ENCODE measurements around the gene SFTA2.
"Not testable (repeated sequence)": the region's sequence is repeated elsewhere in the genome, so short reads cannot be mapped to it uniquely, and the experiment has no call there.

Gene SFTA2

GRCh38 chr6:30931969-30932645, at the start of gene SFTA2:
SFTA2 (minus strand) TSS chr6:30932170; CDS start chr6:30932096, 74 bp downstream.
- no peak for DNase-seq (ENCODE audit: low spot score)
- TF ChIP-seq CTCF (IDR thresholded peaks at IDR 0.05; ENCODE audit: borderline replicate concordance, control extremely low read depth, extremely low read depth, insufficient read depth, missing control alignments) = no peak
- in situ Hi-C loops (cut with MboI; ENCODE audit: low sequenced_read_pairs, unreplicated experiment) = no loop called here

- in situ Hi-C loops (cut with MboI; ENCODE audit: low sequenced_read_pairs, unreplicated experiment) = no loop called here
- DNase-seq (ENCODE audit: low spot score) = no peak
- no peak for TF ChIP-seq CTCF (IDR thresholded peaks at IDR 0.05; ENCODE audit: borderline replicate concordance, control extremely low read depth, extremely low read depth, insufficient read depth, missing control alignments)
Observed at GRCh38 chr6:30979690-30980089, 47.7 kb upstream of the SFTA2 start.

GRCh38 chr6:30979141-30979540, 47.2 kb upstream of the SFTA2 start:
- DNase-seq (ENCODE audit: low spot score) = no peak
- in situ Hi-C loops (cut with MboI; ENCODE audit: low sequenced_read_pairs, unreplicated experiment) = no loop called here
- TF ChIP-seq CTCF (IDR thresholded peaks at IDR 0.05; ENCODE audit: borderline replicate concordance, control extremely low read depth, extremely low read depth, insufficient read depth, missing control alignments) = no peak

GRCh38 chr6:30974490-30975252, 42.7 kb upstream of the SFTA2 start:
- TF ChIP-seq CTCF (IDR thresholded peaks at IDR 0.05; ENCODE audit: borderline replicate concordance, control extremely low read depth, extremely low read depth, insufficient read depth, missing control alignments) = no peak
- no peak for DNase-seq (ENCODE audit: low spot score)
- in situ Hi-C loops (cut with MboI; ENCODE audit: low sequenced_read_pairs, unreplicated experiment) = no loop called here

GRCh38 chr6:30972816-30973215, 40.8 kb upstream of the SFTA2 start:
- DNase-seq (ENCODE audit: low spot score) = no peak
- TF ChIP-seq CTCF (IDR thresholded peaks at IDR 0.05; ENCODE audit: borderline replicate concordance, control extremely low read depth, extremely low read depth, insufficient read depth, missing control alignments) = no peak
- in situ Hi-C loops (cut with MboI; ENCODE audit: low sequenced_read_pairs, unreplicated experiment) = no loop called here

- no peak for TF ChIP-seq CTCF (IDR thresholded peaks at IDR 0.05; ENCODE audit: borderline replicate concordance, control extremely low read depth, extremely low read depth, insufficient read depth, missing control alignments)
- in situ Hi-C loops (cut with MboI; ENCODE audit: low sequenced_read_pairs, unreplicated experiment) = no loop called here
- no peak for DNase-seq (ENCODE audit: low spot score)
Observed at GRCh38 chr6:30970946-30971345, 39.0 kb upstream of the SFTA2 start.

GRCh38 chr6:30969171-30969570, 37.2 kb upstream of the SFTA2 start:
- in situ Hi-C loops (cut with MboI; ENCODE audit: low sequenced_read_pairs, unreplicated experiment); DNase-seq (ENCODE audit: low spot score): not testable (repeated sequence)
